ENCODE measurements around the gene PIGB. TPM values are rescaled to one million over a fixed set of nuclear protein-coding genes. Genes with fewer than 3 reads are reported as not detected.

The PIGB gene
- total and polyA plus RNA-seq, 2 of the 13 experiments (the other 11 are each of a cell fraction or from before 2014, with no cell fraction given) = 14.5 to 19.1 TPM

DNA sequence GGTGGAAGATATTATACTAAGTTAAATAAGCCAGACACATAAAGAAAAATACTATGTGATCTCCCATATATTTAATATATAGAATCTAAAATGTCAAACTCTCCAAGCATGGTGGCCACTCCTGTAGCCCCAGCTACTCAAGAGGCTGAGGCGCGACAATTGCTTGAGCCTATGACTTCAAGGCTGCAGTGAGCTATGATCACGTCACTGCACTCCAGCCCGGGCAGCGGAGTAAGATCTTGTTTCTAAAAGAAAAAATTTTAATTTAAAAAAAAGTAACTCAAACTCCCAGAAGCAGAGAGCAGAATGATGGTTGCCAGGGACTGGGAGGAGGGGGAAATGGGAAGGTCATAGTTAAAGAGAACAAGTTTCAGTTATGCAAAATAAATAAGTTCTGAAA is 42.7 kb upstream of the PIGB start (continued):
- TF ChIP-seq, protein P1, sequence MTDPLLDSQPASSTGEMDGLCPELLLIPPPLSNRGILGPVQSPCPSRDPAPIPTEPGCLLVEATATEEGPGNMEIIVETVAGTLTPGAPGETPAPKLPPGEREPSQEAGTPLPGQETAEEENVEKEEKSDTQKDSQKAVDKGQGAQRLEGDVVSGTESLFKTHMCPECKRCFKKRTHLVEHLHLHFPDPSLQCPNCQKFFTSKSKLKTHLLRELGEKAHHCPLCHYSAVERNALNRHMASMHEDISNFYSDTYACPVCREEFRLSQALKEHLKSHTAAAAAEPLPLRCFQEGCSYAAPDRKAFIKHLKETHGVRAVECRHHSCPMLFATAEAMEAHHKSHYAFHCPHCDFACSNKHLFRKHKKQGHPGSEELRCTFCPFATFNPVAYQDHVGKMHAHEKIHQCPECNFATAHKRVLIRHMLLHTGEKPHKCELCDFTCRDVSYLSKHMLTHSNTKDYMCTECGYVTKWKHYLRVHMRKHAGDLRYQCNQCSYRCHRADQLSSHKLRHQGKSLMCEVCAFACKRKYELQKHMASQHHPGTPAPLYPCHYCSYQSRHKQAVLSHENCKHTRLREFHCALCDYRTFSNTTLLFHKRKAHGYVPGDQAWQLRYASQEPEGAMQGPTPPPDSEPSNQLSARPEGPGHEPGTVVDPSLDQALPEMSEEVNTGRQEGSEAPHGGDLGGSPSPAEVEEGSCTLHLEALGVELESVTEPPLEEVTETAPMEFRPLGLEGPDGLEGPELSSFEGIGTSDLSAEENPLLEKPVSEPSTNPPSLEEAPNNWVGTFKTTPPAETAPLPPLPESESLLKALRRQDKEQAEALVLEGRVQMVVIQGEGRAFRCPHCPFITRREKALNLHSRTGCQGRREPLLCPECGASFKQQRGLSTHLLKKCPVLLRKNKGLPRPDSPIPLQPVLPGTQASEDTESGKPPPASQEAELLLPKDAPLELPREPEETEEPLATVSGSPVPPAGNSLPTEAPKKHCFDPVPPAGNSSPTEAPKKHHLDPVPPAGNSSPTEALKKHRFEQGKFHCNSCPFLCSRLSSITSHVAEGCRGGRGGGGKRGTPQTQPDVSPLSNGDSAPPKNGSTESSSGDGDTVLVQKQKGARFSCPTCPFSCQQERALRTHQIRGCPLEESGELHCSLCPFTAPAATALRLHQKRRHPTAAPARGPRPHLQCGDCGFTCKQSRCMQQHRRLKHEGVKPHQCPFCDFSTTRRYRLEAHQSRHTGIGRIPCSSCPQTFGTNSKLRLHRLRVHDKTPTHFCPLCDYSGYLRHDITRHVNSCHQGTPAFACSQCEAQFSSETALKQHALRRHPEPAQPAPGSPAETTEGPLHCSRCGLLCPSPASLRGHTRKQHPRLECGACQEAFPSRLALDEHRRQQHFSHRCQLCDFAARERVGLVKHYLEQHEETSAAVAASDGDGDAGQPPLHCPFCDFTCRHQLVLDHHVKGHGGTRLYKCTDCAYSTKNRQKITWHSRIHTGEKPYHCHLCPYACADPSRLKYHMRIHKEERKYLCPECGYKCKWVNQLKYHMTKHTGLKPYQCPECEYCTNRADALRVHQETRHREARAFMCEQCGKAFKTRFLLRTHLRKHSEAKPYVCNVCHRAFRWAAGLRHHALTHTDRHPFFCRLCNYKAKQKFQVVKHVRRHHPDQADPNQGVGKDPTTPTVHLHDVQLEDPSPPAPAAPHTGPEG (CRISPR knock-in tag; IDR thresholded peaks at IDR 0.05) = no peak
- TF ChIP-seq, protein P2, sequence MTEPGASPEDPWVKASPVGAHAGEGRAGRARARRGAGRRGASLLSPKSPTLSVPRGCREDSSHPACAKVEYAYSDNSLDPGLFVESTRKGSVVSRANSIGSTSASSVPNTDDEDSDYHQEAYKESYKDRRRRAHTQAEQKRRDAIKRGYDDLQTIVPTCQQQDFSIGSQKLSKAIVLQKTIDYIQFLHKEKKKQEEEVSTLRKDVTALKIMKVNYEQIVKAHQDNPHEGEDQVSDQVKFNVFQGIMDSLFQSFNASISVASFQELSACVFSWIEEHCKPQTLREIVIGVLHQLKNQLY (CRISPR knock-in tag; IDR thresholded peaks at IDR 0.05) = no peak
- TF ChIP-seq, protein P3, sequence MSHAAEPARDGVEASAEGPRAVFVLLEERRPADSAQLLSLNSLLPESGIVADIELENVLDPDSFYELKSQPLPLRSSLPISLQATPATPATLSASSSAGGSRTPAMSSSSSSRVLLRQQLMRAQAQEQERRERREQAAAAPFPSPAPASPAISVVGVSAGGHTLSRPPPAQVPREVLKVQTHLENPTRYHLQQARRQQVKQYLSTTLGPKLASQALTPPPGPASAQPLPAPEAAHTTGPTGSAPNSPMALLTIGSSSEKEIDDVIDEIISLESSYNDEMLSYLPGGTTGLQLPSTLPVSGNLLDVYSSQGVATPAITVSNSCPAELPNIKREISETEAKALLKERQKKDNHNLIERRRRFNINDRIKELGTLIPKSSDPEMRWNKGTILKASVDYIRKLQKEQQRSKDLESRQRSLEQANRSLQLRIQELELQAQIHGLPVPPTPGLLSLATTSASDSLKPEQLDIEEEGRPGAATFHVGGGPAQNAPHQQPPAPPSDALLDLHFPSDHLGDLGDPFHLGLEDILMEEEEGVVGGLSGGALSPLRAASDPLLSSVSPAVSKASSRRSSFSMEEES (CRISPR knock-in tag; IDR thresholded peaks at IDR 0.05) = no peak

DNA sequence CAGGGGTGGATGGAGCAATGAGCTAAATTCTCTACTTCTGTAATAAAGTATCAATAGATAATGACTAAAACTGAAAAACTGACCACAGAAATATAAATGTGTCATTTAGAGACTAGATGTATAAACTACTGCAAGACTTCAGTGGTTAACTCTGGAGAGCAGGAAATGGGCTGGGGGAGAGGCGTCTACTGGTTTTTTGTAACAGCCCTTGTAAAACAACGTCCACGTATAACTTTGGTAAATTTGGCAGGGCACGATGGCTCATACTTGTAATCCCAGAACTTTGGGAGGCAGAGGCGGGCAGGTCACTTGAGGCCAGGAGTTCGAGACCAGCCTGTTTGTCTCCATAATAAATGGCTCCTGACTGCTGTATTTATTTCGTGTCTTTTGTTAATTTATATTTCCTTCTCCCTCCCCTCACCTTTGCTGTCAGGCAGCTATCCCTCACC is 41.9 kb upstream of the PIGB start:
- DNase-seq (ENCODE audit: low spot score) (no peak), ATAC-seq (no peak), FAIRE-seq (no peak)
- H3K4me1 ChIP-seq (ENCODE audit: insufficient read depth, low read length) = peaks cover 12% of the 10 kb centered on the region
- no peaks in the 10 kb centered on the region for H4K20me1 ChIP-seq (ENCODE audit: insufficient read depth, low read length)
- ChIA-PET POLR2A (no interaction called here), CTCF (ENCODE audit: low intra/inter-chr PET ratio, low total read pairs) (no interaction called here)
- BruUV-seq (replicated peaks) = no TSS peak
- no peak overlapping the region for H2AFZ ChIP-seq (ENCODE audit: low read length)
- H3K9ac ChIP-seq (ENCODE audit: insufficient read depth, low read depth, low read length) = no peak overlapping the region
- H3K79me2 ChIP-seq (ENCODE audit: insufficient read depth, low read length) = no peaks in the 10 kb centered on the region
- no peak overlapping the region for H3K4me3 ChIP-seq (replicated peaks in 1 of 3; ENCODE audit: insufficient read depth in 1 of 3, low read depth in 2 of 3, low read length in 3 of 3)
- intact Hi-C loops (cut with micrococcal nuclease; ENCODE audit: unreplicated experiment) = no loop called here
- in situ Hi-C loops (cut with HindIII; ENCODE audit: extremely low pct_ligation_motif_present, low pct_unique_long_range_greater_than_20kb) = no loop called here
- no peak overlapping the region for H3K27ac ChIP-seq (ENCODE audit: extremely low read length, insufficient read depth, low read length)
- H3K4me2 ChIP-seq (ENCODE audit: low read depth, low read length) = no peak overlapping the region
- 98% methylated on average over 7 of the region's 7 CpGs for WGBS (ENCODE audit: low lambda C conversion rate)
- no peaks in the 10 kb centered on the region for H3K36me3 ChIP-seq (replicated peaks in 1 of 2; ENCODE audit: control insufficient read depth in 1 of 2, insufficient read depth in 2 of 2, low read length in 2 of 2)
- H3K27me3 ChIP-seq (ENCODE audit: control insufficient read depth in 1 of 2, insufficient read depth in 2 of 2, low read length in 2 of 2) = no peaks in the 10 kb centered on the region; a peak in 1 of 5 replicates
- H3K9me3 ChIP-seq (ENCODE audit: low read length) = no peaks in the 10 kb centered on the region
- TF ChIP-seq, protein P4, sequence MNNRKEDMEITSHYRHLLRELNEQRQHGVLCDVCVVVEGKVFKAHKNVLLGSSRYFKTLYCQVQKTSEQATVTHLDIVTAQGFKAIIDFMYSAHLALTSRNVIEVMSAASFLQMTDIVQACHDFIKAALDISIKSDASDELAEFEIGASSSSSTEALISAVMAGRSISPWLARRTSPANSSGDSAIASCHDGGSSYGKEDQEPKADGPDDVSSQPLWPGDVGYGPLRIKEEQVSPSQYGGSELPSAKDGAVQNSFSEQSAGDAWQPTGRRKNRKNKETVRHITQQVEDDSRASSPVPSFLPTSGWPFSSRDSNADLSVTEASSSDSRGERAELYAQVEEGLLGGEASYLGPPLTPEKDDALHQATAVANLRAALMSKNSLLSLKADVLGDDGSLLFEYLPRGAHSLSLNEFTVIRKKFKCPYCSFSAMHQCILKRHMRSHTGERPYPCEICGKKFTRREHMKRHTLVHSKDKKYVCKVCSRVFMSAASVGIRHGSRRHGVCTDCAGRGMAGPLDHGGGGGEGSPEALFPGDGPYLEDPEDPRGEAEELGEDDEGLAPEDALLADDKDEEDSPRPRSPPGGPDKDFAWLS (CRISPR knock-in tag; IDR thresholded peaks at IDR 0.05; ENCODE audit: borderline replicate concordance) = no peak
- TF ChIP-seq HOXD1 (CRISPR knock-in tag; IDR thresholded peaks at IDR 0.05) (no peak), MLLT10 (CRISPR knock-in tag; IDR thresholded peaks at IDR 0.05) (no peak), HOXA7 (CRISPR knock-in tag; IDR thresholded peaks at IDR 0.05) (no peak), ZNF652 (CRISPR knock-in tag; IDR thresholded peaks at IDR 0.05; ENCODE audit: borderline replicate concordance, low read depth) (no peak), NCOA2 (CRISPR knock-in tag; IDR thresholded peaks at IDR 0.05) (no peak), ZNF772 (CRISPR knock-in tag; IDR thresholded peaks at IDR 0.05) (no peak)
- TF ChIP-seq, protein P5, sequence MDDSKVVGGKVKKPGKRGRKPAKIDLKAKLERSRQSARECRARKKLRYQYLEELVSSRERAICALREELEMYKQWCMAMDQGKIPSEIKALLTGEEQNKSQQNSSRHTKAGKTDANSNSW (CRISPR knock-in tag; IDR thresholded peaks at IDR 0.05; ENCODE audit: borderline replicate concordance) = no peak
- TF ChIP-seq, protein P6, sequence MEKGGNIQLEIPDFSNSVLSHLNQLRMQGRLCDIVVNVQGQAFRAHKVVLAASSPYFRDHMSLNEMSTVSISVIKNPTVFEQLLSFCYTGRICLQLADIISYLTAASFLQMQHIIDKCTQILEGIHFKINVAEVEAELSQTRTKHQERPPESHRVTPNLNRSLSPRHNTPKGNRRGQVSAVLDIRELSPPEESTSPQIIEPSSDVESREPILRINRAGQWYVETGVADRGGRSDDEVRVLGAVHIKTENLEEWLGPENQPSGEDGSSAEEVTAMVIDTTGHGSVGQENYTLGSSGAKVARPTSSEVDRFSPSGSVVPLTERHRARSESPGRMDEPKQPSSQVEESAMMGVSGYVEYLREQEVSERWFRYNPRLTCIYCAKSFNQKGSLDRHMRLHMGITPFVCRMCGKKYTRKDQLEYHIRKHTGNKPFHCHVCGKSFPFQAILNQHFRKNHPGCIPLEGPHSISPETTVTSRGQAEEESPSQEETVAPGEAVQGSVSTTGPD (CRISPR knock-in tag; IDR thresholded peaks at IDR 0.05) = no peak

All from HepG2 (cell line).